NB4 (cell line): ENCODE data around the gene ZNF800.

Experiments
- DNase-seq: peaks from one replicate; pipeline ENCODE4 v3.0.0; 2010; ENCODE audit warnings: low read depth
- H3K4me3 ChIP-seq: one replicate; pipeline ENCODE4 v1.5.1; 2011; ENCODE audit warnings: mild to moderate bottlenecking, low read depth, low read length, moderate library complexity
- CTCF ChIP-seq: IDR thresholded peaks from one replicate; pipeline ENCODE4 v1.5.1; 2012; ENCODE audit warnings: low read depth, low read length
- MAX ChIP-seq: IDR thresholded peaks from 2 replicates; pipeline ENCODE4 v1.6.1; 2011; ENCODE audit warnings: low read depth, low read length
- MYC ChIP-seq: IDR thresholded peaks from 2 replicates; pipeline ENCODE4 v1.6.1; 2011; ENCODE audit warnings: low read depth, low read length
- POLR2A ChIP-seq: IDR thresholded peaks from 2 replicates; pipeline ENCODE4 v1.6.1; 2011; ENCODE audit warnings: mild to moderate bottlenecking; ENCODE audit not compliant: insufficient read length; ENCODE audit errors: extremely low read depth

The ZNF800 gene

DNA sequence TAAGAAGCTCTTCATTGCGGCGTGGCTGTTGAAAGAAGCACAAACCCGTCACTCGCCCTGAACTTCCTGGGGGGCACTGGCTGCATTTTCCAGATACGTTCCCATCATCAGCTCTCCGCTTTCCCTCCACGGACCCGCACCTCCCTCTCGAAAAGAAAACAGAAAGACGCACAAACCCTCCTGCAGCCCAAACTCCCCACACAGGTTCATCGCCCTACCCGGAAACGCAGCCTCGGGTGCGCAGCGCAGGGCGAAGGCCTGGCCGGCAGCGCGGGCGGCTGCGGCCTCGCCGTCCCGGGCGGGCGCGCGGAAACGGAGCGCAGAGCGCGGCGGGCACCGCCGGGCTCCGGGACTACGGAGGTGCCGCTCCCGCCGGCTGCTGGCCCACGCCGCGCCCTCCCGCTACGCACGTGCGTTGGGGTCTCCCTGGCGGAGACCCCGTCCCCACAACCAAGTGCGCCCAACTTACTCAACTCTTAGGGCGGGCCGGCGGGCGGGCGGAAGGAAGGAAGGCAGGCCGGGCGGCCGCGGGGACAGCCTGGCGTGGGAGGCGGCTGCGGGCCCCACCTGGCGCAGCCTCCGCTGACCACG lies 822 bp downstream of the ZNF800 start:
- peak overlapping the region; percentile 70 for H3K4me3 ChIP-seq
- DNase-seq: peak; percentile 70
- peak; percentile 62 for TF ChIP-seq MAX
- TF ChIP-seq POLR2A: peak; percentile 23
- no peak for TF ChIP-seq MYC
- TF ChIP-seq CTCF: no peak

- H3K4me3 ChIP-seq: peak overlapping the region; percentile 70
- DNase-seq: no peak
- TF ChIP-seq CTCF: no peak
- TF ChIP-seq MAX: no peak
- TF ChIP-seq MYC: no peak
- TF ChIP-seq POLR2A: no peak
These were observed 1.5 kb downstream of the ZNF800 start for GRCh38 chr7:127390817-127391590.

DNA sequence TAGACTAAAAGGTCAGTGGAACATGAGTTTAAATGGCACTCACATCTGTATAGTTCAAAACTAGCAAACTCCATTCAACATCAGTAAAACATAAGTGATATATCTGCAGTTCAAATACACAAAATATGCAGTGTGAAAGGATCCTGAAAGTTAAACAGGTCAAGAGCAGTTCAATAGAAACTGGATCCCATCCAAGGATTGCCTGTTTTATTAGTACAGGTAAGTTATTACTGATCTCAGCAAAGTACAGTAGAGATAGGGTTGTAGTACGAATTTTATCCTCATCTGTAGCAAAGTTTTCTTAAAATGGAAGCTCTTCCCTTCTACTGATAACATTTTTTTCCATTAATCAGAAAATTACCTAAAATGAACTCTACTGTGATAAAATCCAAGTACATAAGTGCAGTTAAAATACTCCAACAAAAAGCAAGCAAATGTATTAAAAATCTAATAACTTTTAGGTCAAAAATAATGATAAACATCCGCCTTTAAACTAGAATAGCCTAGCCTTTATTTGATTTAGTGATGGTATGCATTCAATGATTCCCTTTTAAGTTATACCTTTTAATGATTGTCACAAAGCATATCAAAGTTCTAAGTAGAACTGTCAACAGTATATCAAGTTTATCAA lies 2.2 kb downstream of the ZNF800 start:
- no peak for DNase-seq
- TF ChIP-seq POLR2A: no peak
- TF ChIP-seq CTCF: no peak
- TF ChIP-seq MAX: no peak
- no peak for TF ChIP-seq MYC
- peak overlapping the region; percentile 70 for H3K4me3 ChIP-seq

DNA sequence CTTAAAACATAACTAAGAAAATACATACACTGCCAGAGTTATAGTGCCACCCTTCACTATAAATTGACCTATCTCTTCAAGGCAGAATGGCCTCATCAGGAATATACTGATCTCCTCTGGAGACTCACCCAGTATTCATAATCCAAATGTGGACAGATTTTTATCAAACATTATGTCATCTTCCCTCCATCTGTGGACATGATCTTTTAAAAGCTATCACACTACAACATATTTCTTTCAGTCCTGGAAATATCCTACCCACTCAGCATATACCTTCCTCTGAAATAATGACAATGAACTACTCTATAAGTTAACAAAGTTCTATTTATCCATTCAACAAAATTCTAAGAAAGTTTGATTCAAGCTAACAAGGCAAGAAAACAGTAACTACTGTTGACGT lies 3.2 kb downstream of the ZNF800 start:
- peak overlapping the region; percentile 70 for H3K4me3 ChIP-seq
- no peak for DNase-seq
- no peak for TF ChIP-seq MAX
- TF ChIP-seq CTCF: no peak
- no peak for TF ChIP-seq POLR2A
- TF ChIP-seq MYC: no peak

DNA sequence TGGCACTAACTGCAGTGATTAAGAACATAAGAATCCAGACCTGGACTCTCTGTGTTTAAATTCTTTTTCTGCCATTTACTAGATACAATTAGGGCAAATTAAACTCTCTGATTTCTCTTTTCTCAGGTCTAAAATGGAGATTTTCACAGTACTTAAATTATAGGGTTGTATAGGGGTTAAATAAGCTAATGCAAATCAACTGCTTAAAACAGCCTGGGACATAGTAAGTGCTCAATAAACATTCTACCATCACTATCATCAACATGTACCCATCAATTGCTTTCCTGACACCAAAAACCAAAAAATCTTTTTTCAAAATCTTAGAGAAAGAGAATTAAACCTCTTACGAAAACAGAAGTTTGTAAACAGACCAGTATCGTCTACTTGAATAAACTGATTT lies 4.5 kb downstream of the ZNF800 start:
- no peak for TF ChIP-seq CTCF
- TF ChIP-seq MAX: no peak
- no peak for TF ChIP-seq POLR2A
- TF ChIP-seq MYC: no peak
- peak overlapping the region; percentile 70 for H3K4me3 ChIP-seq
- DNase-seq: no peak
